Measurements from ENCODE around the gene RAB5A.

DNA sequence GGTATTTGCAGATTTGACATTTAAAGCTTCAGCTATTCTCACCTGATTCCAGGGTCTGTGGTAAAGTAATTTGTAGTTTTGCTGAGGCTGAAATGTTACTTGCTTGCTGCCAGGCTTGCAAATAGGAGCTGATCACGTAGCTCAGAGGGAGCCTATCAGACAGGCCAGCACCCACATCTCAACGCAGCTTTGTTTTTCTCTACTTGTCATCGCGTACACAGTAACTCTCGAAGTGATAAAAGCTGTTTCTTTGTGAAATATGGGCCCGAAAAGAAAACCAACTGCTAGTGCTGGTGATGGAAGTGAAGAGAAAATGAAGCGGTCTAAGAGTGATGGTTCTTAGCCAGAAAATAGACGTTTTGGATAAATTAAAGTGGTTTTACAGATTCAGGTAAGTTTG lies 23.4 kb downstream of the RAB5A start:
- TF ChIP-seq, protein P1, sequence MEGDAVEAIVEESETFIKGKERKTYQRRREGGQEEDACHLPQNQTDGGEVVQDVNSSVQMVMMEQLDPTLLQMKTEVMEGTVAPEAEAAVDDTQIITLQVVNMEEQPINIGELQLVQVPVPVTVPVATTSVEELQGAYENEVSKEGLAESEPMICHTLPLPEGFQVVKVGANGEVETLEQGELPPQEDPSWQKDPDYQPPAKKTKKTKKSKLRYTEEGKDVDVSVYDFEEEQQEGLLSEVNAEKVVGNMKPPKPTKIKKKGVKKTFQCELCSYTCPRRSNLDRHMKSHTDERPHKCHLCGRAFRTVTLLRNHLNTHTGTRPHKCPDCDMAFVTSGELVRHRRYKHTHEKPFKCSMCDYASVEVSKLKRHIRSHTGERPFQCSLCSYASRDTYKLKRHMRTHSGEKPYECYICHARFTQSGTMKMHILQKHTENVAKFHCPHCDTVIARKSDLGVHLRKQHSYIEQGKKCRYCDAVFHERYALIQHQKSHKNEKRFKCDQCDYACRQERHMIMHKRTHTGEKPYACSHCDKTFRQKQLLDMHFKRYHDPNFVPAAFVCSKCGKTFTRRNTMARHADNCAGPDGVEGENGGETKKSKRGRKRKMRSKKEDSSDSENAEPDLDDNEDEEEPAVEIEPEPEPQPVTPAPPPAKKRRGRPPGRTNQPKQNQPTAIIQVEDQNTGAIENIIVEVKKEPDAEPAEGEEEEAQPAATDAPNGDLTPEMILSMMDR (conservative IDR thresholded peaks at IDR 0.05; ENCODE audit: low read depth in 2 of 2): no peak
- TF ChIP-seq, protein P2, sequence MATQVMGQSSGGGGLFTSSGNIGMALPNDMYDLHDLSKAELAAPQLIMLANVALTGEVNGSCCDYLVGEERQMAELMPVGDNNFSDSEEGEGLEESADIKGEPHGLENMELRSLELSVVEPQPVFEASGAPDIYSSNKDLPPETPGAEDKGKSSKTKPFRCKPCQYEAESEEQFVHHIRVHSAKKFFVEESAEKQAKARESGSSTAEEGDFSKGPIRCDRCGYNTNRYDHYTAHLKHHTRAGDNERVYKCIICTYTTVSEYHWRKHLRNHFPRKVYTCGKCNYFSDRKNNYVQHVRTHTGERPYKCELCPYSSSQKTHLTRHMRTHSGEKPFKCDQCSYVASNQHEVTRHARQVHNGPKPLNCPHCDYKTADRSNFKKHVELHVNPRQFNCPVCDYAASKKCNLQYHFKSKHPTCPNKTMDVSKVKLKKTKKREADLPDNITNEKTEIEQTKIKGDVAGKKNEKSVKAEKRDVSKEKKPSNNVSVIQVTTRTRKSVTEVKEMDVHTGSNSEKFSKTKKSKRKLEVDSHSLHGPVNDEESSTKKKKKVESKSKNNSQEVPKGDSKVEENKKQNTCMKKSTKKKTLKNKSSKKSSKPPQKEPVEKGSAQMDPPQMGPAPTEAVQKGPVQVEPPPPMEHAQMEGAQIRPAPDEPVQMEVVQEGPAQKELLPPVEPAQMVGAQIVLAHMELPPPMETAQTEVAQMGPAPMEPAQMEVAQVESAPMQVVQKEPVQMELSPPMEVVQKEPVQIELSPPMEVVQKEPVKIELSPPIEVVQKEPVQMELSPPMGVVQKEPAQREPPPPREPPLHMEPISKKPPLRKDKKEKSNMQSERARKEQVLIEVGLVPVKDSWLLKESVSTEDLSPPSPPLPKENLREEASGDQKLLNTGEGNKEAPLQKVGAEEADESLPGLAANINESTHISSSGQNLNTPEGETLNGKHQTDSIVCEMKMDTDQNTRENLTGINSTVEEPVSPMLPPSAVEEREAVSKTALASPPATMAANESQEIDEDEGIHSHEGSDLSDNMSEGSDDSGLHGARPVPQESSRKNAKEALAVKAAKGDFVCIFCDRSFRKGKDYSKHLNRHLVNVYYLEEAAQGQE (IDR thresholded peaks at IDR 0.05; ENCODE audit: unreplicated experiment): no peak
- TF ChIP-seq EZH2 (IDR thresholded peaks at IDR 0.05; ENCODE audit: low read depth, unreplicated experiment): no peak
- TF ChIP-seq POLR2AphosphoS5 (IDR thresholded peaks at IDR 0.05; ENCODE audit: low read depth): no peak
- no peak for TF ChIP-seq EZH2phosphoT487 (IDR thresholded peaks at IDR 0.05; ENCODE audit: unreplicated experiment)
- TF ChIP-seq NANOG (IDR thresholded peaks at IDR 0.05; ENCODE audit: borderline replicate concordance): no peak
- no peak for TF ChIP-seq ZNF331 (CRISPR knock-in tag; IDR thresholded peaks at IDR 0.05; ENCODE audit: low read depth)
- no peak for TF ChIP-seq CREB1 (CRISPR knock-in tag; IDR thresholded peaks at IDR 0.05; ENCODE audit: low read depth)
- no peak for TF ChIP-seq ZNF114 (CRISPR knock-in tag; IDR thresholded peaks at IDR 0.05)
- no peak for TF ChIP-seq JUNB (IDR thresholded peaks at IDR 0.05; ENCODE audit: unreplicated experiment)
- TF ChIP-seq ETS1 (IDR thresholded peaks at IDR 0.05): no peak

All from GM23338 (cell line).